Parathyroid adenoma (tissue), 2 donors: ENCODE measurements around the gene CEACAM1.
"Not testable (repeated sequence)": the region's sequence is repeated elsewhere in the genome, so short reads cannot be mapped to it uniquely, and the experiment has no call there.

Experiments used
- H2AFZ ChIP-seq: fragments of 300-600 bp; sonication (generic); one replicate; pipeline ENCODE4 v1.7.0; 2017; ENCODE audit warnings: antibody characterized with exemption, mild to moderate bottlenecking
- H3K27ac ChIP-seq: fragments of 300-600 bp; sonication (generic); one replicate; pipeline ENCODE4 v1.7.0; 2017
- H3K27me3 ChIP-seq: fragments of 300-600 bp; sonication (generic); one replicate; pipeline ENCODE4 v1.7.0; 2017; ENCODE audit warnings: low read length; ENCODE audit not compliant: control insufficient read depth, insufficient read depth
- H3K36me3 ChIP-seq: fragments of 300-600 bp; sonication (generic); one replicate; pipeline ENCODE4 v1.7.0; 2017; ENCODE audit warnings: low read length; ENCODE audit not compliant: control insufficient read depth, insufficient read depth
- H3K4me1 ChIP-seq: fragments of 300-600 bp; sonication (generic); one replicate; pipeline ENCODE4 v1.7.0; 2017; ENCODE audit warnings: control low read depth
- H3K4me2 ChIP-seq: fragments of 300-600 bp; sonication (generic); one replicate; pipeline ENCODE4 v1.7.0; 2017; ENCODE audit warnings: low read length
- H3K4me3 ChIP-seq: fragments of 300-600 bp; sonication (generic); one replicate; pipeline ENCODE4 v1.7.0; 2017; ENCODE audit warnings: low read depth, low read length
- H3K79me2 ChIP-seq: fragments of 300-600 bp; sonication (generic); one replicate; pipeline ENCODE4 v1.7.0; 2017; ENCODE audit warnings: control low read depth
- H3K9ac ChIP-seq: fragments of 300-600 bp; sonication (generic); one replicate; pipeline ENCODE4 v1.7.0; 2017; ENCODE audit warnings: mild to moderate bottlenecking
- H3K9me3 ChIP-seq: fragments of 300-600 bp; sonication (generic); one replicate; pipeline ENCODE4 v1.7.0; 2017; ENCODE audit warnings: low read length; ENCODE audit not compliant: control insufficient read depth
- CTCF ChIP-seq: fragments of 300-600 bp; sonication (generic); IDR thresholded peaks from one replicate; pipeline ENCODE4 v1.7.0; 2017; ENCODE audit warnings: antibody characterized with exemption, mild to moderate bottlenecking
- donor health status: primary hyperparathyroidism.

The CEACAM1 gene

DNA sequence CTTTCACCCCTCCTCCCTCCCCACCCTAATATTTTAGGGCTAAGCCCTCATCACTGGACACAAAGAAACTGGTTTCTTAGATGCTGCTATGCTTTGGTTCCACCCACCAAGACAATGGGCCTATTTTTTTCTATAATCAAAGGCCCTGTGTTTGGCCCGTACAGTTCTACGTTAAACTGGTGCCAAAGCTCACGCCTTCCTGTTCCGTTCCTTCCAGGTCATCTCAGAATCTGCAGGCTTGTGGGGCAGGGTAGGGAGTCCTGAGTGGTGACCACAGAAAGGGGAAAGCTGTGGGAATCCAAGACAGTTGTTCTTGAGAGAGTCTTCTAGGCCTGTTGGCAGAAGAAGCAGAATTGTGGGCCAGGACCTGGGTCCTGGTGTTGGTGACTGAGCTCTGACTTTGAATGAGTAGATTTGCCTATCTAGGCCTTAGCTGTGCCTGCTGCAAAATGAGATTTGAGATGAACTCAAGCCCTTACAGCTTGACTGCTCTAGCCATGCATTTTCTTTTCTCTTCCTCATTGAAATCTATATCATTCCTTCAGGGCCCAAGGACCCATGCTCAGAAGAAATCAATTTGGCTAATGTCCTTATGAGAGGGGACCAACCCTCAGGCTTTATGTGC, 66.5 kb downstream of the CEACAM1 start:
- TF ChIP-seq CTCF: no peak
- no peak overlapping the region for H3K4me3 ChIP-seq
- no peak overlapping the region for H3K27ac ChIP-seq
- H3K36me3 ChIP-seq: no peaks in the 10 kb centered on the region
- H3K27me3 ChIP-seq: no peaks in the 10 kb centered on the region
- H3K9me3 ChIP-seq: no peaks in the 10 kb centered on the region
- H3K4me2 ChIP-seq: no peak overlapping the region
- no peak overlapping the region for H3K9ac ChIP-seq
- H3K4me1 ChIP-seq: no peaks in the 10 kb centered on the region
- no peak overlapping the region for H2AFZ ChIP-seq
- no peaks in the 10 kb centered on the region for H3K79me2 ChIP-seq

- H3K27ac ChIP-seq, H3K36me3 ChIP-seq, H3K4me2 ChIP-seq, H3K79me2 ChIP-seq, H3K4me1 ChIP-seq, H3K4me3 ChIP-seq, H2AFZ ChIP-seq, H3K9ac ChIP-seq, H3K9me3 ChIP-seq, H3K27me3 ChIP-seq: not testable (repeated sequence)
Measured at GRCh38 chr19:42461231-42461630, 67.0 kb downstream of the CEACAM1 start.

GRCh38 chr19:42459926-42460325, 68.4 kb downstream of the CEACAM1 start:
- no peak overlapping the region for H3K4me2 ChIP-seq
- no peaks in the 10 kb centered on the region for H3K79me2 ChIP-seq
- no peak overlapping the region for H3K4me3 ChIP-seq
- no peaks in the 10 kb centered on the region for H3K9me3 ChIP-seq
- H2AFZ ChIP-seq: no peak overlapping the region
- TF ChIP-seq CTCF: no peak
- no peaks in the 10 kb centered on the region for H3K27me3 ChIP-seq
- no peaks in the 10 kb centered on the region for H3K4me1 ChIP-seq
- H3K36me3 ChIP-seq: no peaks in the 10 kb centered on the region
- H3K9ac ChIP-seq: no peak overlapping the region
- no peak overlapping the region for H3K27ac ChIP-seq
